HG03060 (cell line): ENCODE measurements around the gene TIMM44.

Experiments
- ATAC-seq: cut with Tn5 transposase; IDR thresholded peaks from one replicate; pipeline ENCODE4 v1.9.1; 2021; ENCODE audit warnings: low read depth, moderate number of reproducible peaks; ENCODE audit not compliant: unreplicated experiment

Gene TIMM44

GRCh38 chr19:7883105-7883504 is 60.4 kb downstream of the TIMM44 start:
- ATAC-seq = no peak

DNA sequence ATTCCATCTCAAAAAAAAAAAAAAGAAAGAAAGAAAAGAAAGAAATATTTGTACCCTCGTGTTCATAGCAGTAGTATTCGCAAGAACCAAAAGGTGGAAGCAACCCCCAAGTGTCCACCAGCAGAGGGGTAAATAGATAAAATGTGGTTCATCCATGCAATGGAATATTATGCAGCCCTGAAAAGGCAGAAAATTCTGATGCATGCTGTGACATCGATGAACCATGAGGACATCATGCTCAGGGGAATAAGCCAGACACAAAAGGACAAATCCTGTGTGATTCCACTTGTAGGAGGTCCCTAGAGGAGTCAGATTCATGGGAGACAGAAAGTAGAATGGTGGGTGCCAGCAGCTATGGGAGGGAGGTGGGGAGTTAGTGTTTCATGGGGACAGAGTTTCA is 61.6 kb downstream of the TIMM44 start:
- ATAC-seq = no peak

DNA sequence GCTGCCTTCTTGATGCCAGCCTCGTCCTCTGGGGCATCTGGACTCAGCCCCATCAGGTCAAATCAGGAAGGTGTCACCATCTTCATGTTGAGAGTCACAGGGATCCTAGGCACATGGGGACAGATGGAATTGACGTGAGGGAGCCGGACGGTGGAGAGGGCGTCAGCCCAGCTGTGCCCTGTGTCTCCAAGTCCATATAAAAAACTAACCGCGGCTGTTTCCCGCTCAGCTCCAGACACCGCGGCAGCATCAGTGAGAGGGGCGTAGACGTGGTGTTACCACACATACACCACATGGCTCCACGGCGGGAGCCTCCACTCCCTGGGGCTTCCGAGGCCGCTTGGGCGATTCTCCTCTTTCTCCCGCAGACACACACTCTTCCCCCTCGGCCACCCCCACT is 63.6 kb downstream of the TIMM44 start:
- no peak for ATAC-seq

DNA sequence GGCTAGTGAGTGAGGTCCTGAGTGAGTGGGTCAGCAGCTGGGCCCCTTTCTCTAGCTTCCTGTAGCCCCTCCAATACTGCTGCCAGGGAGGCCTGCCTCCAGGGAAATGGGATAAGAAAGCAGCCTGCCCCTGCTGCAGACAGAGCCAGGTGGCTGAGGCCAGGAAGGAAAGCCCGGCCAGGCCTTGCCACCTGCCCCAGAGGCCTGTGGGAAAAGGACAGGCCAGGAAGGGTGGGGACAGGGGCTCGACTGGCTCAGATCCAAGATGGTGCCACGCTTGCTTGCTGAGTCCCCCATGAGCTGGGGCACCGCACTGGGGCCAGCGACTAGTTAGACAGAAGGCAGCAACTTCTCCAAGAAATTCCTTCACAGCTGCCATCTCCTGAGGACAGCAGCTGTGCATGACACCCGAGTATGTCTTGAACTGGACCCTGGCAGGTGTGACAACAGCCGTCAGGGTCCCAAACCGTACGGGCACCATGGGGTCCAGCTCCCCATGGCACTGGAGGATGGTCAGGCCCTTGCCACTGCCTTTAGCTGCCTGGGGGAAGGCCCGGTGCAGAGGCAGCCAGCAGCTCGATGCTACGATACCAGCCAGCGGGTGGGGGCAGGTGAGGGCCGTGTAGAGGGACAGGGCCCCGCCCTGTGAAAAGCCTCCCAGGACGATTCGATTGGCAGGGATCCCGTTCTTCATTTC is 64.2 kb downstream of the TIMM44 start:
- ATAC-seq = no peak

GRCh38 chr19:7877249-7877836 is 66.1 kb downstream of the TIMM44 start:
- ATAC-seq = no peak
